Measurements from ENCODE around the gene KRT79. TPM values are rescaled to one million over a fixed set of nuclear protein-coding genes. Genes with fewer than 3 reads are reported as not detected.

The KRT79 gene
- total and polyA plus RNA-seq, 2 of the 8 experiments (the other 6 are each of a cell fraction or from before 2014, with no cell fraction given) = not detected

DNA sequence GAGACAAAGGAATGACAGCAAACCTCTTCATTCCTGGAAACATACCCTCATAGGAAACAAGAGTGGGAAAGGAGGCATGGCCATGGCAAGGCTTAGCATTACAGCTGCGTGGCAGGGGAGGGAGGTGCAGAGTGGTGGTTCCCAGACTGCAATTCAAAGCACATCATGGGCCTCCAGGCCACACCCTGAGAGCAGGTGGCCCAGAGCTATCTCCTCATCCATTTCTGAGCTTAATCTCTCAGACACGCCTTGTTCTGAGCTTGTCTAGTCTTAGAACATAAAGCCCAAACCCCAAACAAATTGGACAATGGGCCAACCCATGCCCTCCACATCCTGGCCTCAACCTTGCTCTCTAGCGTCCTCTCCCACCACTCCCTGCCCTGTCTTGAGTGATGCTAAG is 32.3 kb downstream of the KRT79 start:
- no peak overlapping the region for H3K23ac ChIP-seq (ENCODE audit: insufficient read length)
- TF ChIP-seq, protein P1, sequence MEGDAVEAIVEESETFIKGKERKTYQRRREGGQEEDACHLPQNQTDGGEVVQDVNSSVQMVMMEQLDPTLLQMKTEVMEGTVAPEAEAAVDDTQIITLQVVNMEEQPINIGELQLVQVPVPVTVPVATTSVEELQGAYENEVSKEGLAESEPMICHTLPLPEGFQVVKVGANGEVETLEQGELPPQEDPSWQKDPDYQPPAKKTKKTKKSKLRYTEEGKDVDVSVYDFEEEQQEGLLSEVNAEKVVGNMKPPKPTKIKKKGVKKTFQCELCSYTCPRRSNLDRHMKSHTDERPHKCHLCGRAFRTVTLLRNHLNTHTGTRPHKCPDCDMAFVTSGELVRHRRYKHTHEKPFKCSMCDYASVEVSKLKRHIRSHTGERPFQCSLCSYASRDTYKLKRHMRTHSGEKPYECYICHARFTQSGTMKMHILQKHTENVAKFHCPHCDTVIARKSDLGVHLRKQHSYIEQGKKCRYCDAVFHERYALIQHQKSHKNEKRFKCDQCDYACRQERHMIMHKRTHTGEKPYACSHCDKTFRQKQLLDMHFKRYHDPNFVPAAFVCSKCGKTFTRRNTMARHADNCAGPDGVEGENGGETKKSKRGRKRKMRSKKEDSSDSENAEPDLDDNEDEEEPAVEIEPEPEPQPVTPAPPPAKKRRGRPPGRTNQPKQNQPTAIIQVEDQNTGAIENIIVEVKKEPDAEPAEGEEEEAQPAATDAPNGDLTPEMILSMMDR (IDR thresholded peaks at IDR 0.05; ENCODE audit: control extremely low read depth in 1 of 3, insufficient read depth in 1 of 3, low read depth in 1 of 3, low read length in 3 of 3) = peak in 1 of 3 experiments; percentile 3; a peak in 1 of 4 replicates
- TF ChIP-seq SIN3A (conservative IDR thresholded peaks at IDR 0.05 in 1 of 2, IDR thresholded peaks at IDR 0.05 in 1 of 2; ENCODE audit: low read depth in 1 of 2, low read length in 2 of 2) = no peak
- peak overlapping the region; percentile 6; the same call in 1 of the 2 replicates for H2BK15ac ChIP-seq (ENCODE audit: low read length)
- WGBS, 2 experiments (ENCODE audit: extremely low coverage in 1 of 2, insufficient coverage in 1 of 2, insufficient read length in 1 of 2, insufficient replicate concordance in 2 of 2, low coverage in 1 of 2, low lambda C conversion rate in 2 of 2, missing lambda C conversion rate in 1 of 2) = 91% methylated on average over 3 of the region's 3 CpGs; no CpG with 5 or more reads in 1 of the 2 experiments
- H3K27ac ChIP-seq (ENCODE audit: low read depth, low read length) = no peak overlapping the region
- H2BK120ac ChIP-seq (replicated peaks; ENCODE audit: low read depth, low read length) = no peak overlapping the region
- H4K5ac ChIP-seq (ENCODE audit: insufficient read length, low read depth, low read length) = no peak overlapping the region
- H3K23me2 ChIP-seq (ENCODE audit: low read depth, low read length) = peaks cover 2% of the 10 kb centered on the region; the same call in 1 of the 2 replicates
- no peaks in the 10 kb centered on the region for H3K36me3 ChIP-seq (ENCODE audit: control insufficient read depth in 2 of 4, insufficient read depth in 4 of 4, low read length in 3 of 4)
- H3K27me3 ChIP-seq (replicated peaks in 1 of 4; ENCODE audit: control insufficient read depth in 3 of 4, extremely low read depth in 1 of 4, insufficient read depth in 3 of 4, low read length in 3 of 4) = no peaks in the 10 kb centered on the region
- H3K4me1 ChIP-seq (replicated peaks in 1 of 4; ENCODE audit: control insufficient read depth in 3 of 4, insufficient read depth in 4 of 4, low read length in 3 of 4) = peaks cover 3 to 17% (median 6%) of the 10 kb centered on the region in 4 experiments
- H3K14ac ChIP-seq (ENCODE audit: insufficient read length) = no peak overlapping the region
- H4K20me1 ChIP-seq (replicated peaks in 1 of 2; ENCODE audit: control insufficient read depth in 1 of 2, insufficient read depth in 2 of 2, low read length in 2 of 2) = no peaks in the 10 kb centered on the region
- H2BK5ac ChIP-seq (ENCODE audit: low read depth, low read length) = peak overlapping the region; percentile 35; the same call in 1 of the 2 replicates
- DNase-seq (ENCODE audit: low read depth in 1 of 2, low spot score in 2 of 2) (no peak), FAIRE-seq (no peak)
- peak overlapping the region; percentile 82; the same call in 1 of the 2 replicates for H2BK12ac ChIP-seq (ENCODE audit: low read depth, low read length)
- ChIA-PET POLR2A (ENCODE audit: partially characterized antibody) (interaction anchor here (1.1 kb wide), 1 partner anchor 13 kb away, joined by 3 read pairs; no protein-coding TSS in a partner anchor), CTCF (ENCODE audit: partially characterized antibody) (interaction anchor here (0.9 to 3.3 kb wide), 8 partner anchors 11 to 179 kb away, joined by 3 to 20 read pairs (median 4); no protein-coding TSS in a partner anchor)
- H3K9ac ChIP-seq (replicated peaks in 1 of 4; ENCODE audit: extremely low read depth in 1 of 4, low read depth in 3 of 4, low read length in 3 of 4) = no peak overlapping the region; a peak in 1 of 7 replicates
- H3K79me2 ChIP-seq (ENCODE audit: control insufficient read depth in 1 of 2, insufficient read depth in 2 of 2, low read length in 2 of 2) = no peaks in the 10 kb centered on the region
- H3K9me3 ChIP-seq (ENCODE audit: insufficient read depth in 2 of 2, low read depth in 1 of 2, low read length in 1 of 2) = no peaks in the 10 kb centered on the region
- H2BK20ac ChIP-seq (ENCODE audit: low read length) = no peak overlapping the region
- H3K4ac ChIP-seq (replicated peaks; ENCODE audit: insufficient read length, low read depth, low read length) = no peak overlapping the region
- H3K4me2 ChIP-seq (ENCODE audit: insufficient read depth in 1 of 2, low read depth in 2 of 2, low read length in 2 of 2) = no peak overlapping the region
- no peak overlapping the region for H2AFZ ChIP-seq (ENCODE audit: low read length)
- no peak overlapping the region for H4K91ac ChIP-seq (replicated peaks; ENCODE audit: insufficient read length, low read length)
- no peak overlapping the region for H4K8ac ChIP-seq (ENCODE audit: extremely low read depth, insufficient read depth, low read length)
- H3K56ac ChIP-seq (replicated peaks; ENCODE audit: insufficient read length, low read depth, low read length) = no peak overlapping the region
- H3K18ac ChIP-seq (ENCODE audit: extremely low read depth, low read length) = no peak overlapping the region
- H3K79me1 ChIP-seq (ENCODE audit: low read depth, low read length) = no peaks in the 10 kb centered on the region
- H2AK5ac ChIP-seq (ENCODE audit: low read depth, low read length) = peak overlapping the region; percentile 80; the same call in 1 of the 2 replicates
- H3K4me3 ChIP-seq (ENCODE audit: extremely low read depth in 1 of 4, insufficient read depth in 2 of 4, low read depth in 3 of 4, low read length in 4 of 4) = no peak overlapping the region

Data from H1 (cell line).